Measurements from ENCODE around the gene GDPGP1. TPM values are rescaled to one million over a fixed set of nuclear protein-coding genes. Genes with fewer than 3 reads are reported as not detected.

GDPGP1 gene
- polyA plus RNA-seq, 1 donor (not counting 4 experiments of a cell fraction or from before 2014, with no cell fraction given), result 0.92 TPM

DNA sequence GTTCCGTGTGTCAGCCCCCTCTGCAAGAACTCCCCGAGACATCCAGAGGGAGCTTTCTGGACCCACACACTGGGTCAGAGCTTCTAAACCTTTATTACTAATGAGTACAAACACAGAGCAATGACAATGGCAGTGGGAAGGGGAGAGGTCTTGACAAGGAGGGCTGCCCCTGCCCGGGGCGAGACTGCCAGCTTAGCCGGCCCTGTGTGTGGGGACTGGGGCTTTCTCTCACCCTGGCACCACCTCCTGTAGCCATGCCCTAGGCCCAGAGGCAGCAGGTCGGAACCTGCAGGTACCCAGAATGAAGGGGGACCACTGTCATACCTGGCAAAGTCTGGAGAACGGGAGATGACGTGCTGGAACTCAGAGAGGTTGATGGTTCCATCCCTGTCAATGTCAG is 3.4 kb upstream of the GDPGP1 start:
- Histone ChIP-seq H3K9me1 (ENCODE audit: control insufficient read depth, extremely low read depth, insufficient read depth, low read length) (peaks cover 2% of the 10 kb centered on the region), H3K4me3 (ENCODE audit: control insufficient read depth in 2 of 3, extremely low read depth in 1 of 3, insufficient read depth in 2 of 3, low read depth in 1 of 3, low read length in 3 of 3) (no peak overlapping the region), H3K9me3 (ENCODE audit: control insufficient read depth, low read depth, low read length) (no peaks in the 10 kb centered on the region), H3K4me2 (ENCODE audit: control insufficient read depth, extremely low read depth, insufficient read depth, low read depth, low read length) (peak overlapping the region; percentile 10), H3K9ac (ENCODE audit: control insufficient read depth, extremely low read depth, insufficient read depth, low read length) (no peak overlapping the region), H3K27ac (ENCODE audit: control insufficient read depth, insufficient read depth, low read length) (no peak overlapping the region), H3K36me3 (ENCODE audit: control insufficient read depth in 2 of 2, extremely low read depth in 1 of 2, insufficient read depth in 2 of 2, low read length in 2 of 2) (peaks cover 25 to 44% of the 10 kb centered on the region in 2 experiments), H3K79me2 (ENCODE audit: control insufficient read depth, insufficient read depth, low read length) (peaks cover 16% of the 10 kb centered on the region), H3K27me3 (ENCODE audit: control insufficient read depth, extremely low read depth, insufficient read depth, low read length) (no peaks in the 10 kb centered on the region), H2AFZ (ENCODE audit: control insufficient read depth, low read length) (no peak overlapping the region), H3K4me1 (ENCODE audit: control insufficient read depth, extremely low read depth, insufficient read depth, low read length) (peaks cover 25% of the 10 kb centered on the region), H4K20me1 (ENCODE audit: control insufficient read depth, extremely low read depth, insufficient read depth, low read length) (peaks cover 3% of the 10 kb centered on the region)
- TF ChIP-seq, protein P1, sequence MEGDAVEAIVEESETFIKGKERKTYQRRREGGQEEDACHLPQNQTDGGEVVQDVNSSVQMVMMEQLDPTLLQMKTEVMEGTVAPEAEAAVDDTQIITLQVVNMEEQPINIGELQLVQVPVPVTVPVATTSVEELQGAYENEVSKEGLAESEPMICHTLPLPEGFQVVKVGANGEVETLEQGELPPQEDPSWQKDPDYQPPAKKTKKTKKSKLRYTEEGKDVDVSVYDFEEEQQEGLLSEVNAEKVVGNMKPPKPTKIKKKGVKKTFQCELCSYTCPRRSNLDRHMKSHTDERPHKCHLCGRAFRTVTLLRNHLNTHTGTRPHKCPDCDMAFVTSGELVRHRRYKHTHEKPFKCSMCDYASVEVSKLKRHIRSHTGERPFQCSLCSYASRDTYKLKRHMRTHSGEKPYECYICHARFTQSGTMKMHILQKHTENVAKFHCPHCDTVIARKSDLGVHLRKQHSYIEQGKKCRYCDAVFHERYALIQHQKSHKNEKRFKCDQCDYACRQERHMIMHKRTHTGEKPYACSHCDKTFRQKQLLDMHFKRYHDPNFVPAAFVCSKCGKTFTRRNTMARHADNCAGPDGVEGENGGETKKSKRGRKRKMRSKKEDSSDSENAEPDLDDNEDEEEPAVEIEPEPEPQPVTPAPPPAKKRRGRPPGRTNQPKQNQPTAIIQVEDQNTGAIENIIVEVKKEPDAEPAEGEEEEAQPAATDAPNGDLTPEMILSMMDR (optimal IDR thresholded peaks at IDR 0.05 in 1 of 3, IDR thresholded peaks at IDR 0.05 in 1 of 3, conservative IDR thresholded peaks at IDR 0.05 in 1 of 3; ENCODE audit: extremely low read depth in 1 of 3, insufficient read depth in 2 of 3, low read length in 3 of 3), result no peak
- TF ChIP-seq EZH2 (IDR thresholded peaks at IDR 0.05; ENCODE audit: low read length), result no peak
- FAIRE-seq (no peak), DNase-seq (ENCODE audit: low read depth, low spot score) (no peak)
- dilution Hi-C loops (cut with MboI; ENCODE audit: extremely low pct_ligation_motif_present, low sequenced_read_pairs), result no loop called here

DNA sequence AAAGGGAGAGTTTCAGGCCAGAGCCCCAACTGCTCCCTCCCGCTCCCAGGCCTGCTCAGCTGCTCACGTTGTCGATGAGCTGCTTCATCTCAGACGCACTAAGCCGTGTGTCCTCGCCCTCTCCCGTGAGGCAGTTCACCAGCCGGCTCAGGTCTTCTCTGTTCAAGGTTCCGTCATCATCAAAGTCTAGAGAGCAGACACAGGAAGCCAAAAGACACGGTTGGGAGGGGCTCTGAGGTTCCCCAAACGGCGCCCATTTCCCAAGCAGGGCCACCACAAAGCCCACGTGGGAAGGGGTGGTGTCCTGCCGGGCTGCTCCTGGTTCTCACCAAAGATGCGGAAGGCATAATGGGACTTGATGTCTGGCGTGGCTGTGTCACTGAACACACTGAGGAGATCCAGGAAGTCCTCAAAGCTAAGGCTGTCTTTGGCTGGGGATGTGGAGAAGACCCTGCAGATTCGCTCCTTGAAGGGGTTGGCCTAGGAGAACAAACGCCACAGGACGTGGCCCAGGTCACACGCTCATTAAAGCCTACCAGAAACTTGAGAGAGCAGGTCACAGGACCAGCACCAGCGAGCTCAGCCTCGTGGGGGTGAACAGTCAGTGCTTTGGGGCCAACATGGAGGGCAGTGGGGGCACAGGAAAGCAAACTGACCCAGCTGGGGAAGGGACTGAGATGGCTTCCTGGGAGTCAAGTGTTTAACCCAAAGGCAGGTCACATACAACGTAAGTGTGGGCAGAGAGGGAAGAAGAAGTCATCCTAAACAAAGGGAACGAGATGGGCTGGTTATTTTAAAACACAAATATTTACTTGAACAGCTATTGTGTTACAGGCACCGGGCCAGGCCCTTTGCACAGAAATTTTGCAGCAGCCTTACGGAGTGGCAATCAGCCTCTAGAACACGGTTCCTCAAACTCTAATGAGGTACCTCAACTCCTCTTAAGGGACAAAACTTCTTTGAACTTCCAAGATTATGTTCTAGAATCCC is 2.7 kb upstream of the GDPGP1 start:
- Histone ChIP-seq H3K36me3 (ENCODE audit: control insufficient read depth in 2 of 2, extremely low read depth in 1 of 2, insufficient read depth in 2 of 2, low read length in 2 of 2) (peaks cover 22 to 37% of the 10 kb centered on the region in 2 experiments), H2AFZ (ENCODE audit: control insufficient read depth, low read length) (no peak overlapping the region), H3K9me3 (ENCODE audit: control insufficient read depth, low read depth, low read length) (no peaks in the 10 kb centered on the region), H3K4me1 (ENCODE audit: control insufficient read depth, extremely low read depth, insufficient read depth, low read length) (peaks cover 25% of the 10 kb centered on the region), H3K9me1 (ENCODE audit: control insufficient read depth, extremely low read depth, insufficient read depth, low read length) (no peaks in the 10 kb centered on the region), H3K27me3 (ENCODE audit: control insufficient read depth, extremely low read depth, insufficient read depth, low read length) (no peaks in the 10 kb centered on the region), H3K4me3 (ENCODE audit: control insufficient read depth in 2 of 3, extremely low read depth in 1 of 3, insufficient read depth in 2 of 3, low read depth in 1 of 3, low read length in 3 of 3) (no peak overlapping the region), H4K20me1 (ENCODE audit: control insufficient read depth, extremely low read depth, insufficient read depth, low read length) (peaks cover 3% of the 10 kb centered on the region), H3K4me2 (ENCODE audit: control insufficient read depth, extremely low read depth, insufficient read depth, low read depth, low read length) (no peak overlapping the region), H3K79me2 (ENCODE audit: control insufficient read depth, insufficient read depth, low read length) (peaks cover 16% of the 10 kb centered on the region), H3K27ac (ENCODE audit: control insufficient read depth, insufficient read depth, low read length) (peak overlapping the region; percentile 4), H3K9ac (ENCODE audit: control insufficient read depth, extremely low read depth, insufficient read depth, low read length) (no peak overlapping the region)
- DNase-seq (ENCODE audit: low read depth, low spot score) (no peak), FAIRE-seq (no peak)
- dilution Hi-C loops (cut with MboI; ENCODE audit: extremely low pct_ligation_motif_present, low sequenced_read_pairs), result no loop called here
- TF ChIP-seq, protein P1 (optimal IDR thresholded peaks at IDR 0.05 in 1 of 3, IDR thresholded peaks at IDR 0.05 in 1 of 3, conservative IDR thresholded peaks at IDR 0.05 in 1 of 3; ENCODE audit: extremely low read depth in 1 of 3, insufficient read depth in 2 of 3, low read length in 3 of 3), result no peak
- TF ChIP-seq EZH2 (IDR thresholded peaks at IDR 0.05; ENCODE audit: low read length), result no peak

Measured in keratinocyte (primary cell).